ENCODE results near the gene MTMR11. TPM values are rescaled to one million over a fixed set of nuclear protein-coding genes. Genes with fewer than 3 reads are reported as not detected.

Gene MTMR11
- total and polyA plus RNA-seq, 10 of the 15 experiments (the other 5 are each of a cell fraction or from before 2014, with no cell fraction given) = 0.35 to 1.1 (median 0.73) TPM

- Histone ChIP-seq H3K4me2 (ENCODE audit: control insufficient read depth, insufficient read depth) (peak overlapping the region; percentile 67), H2AFZ (ENCODE audit: control insufficient read depth, low read depth, low read length) (no peak overlapping the region; the same call in none of the 2 replicates), H3K27me3 (replicated peaks in 1 of 2; ENCODE audit: control insufficient read depth in 2 of 2, insufficient read depth in 2 of 2, low read length in 1 of 2) (no peaks in the 10 kb centered on the region), H3K36me3 (ENCODE audit: control insufficient read depth in 2 of 2, insufficient read depth in 2 of 2, low read length in 1 of 2) (no peaks in the 10 kb centered on the region), H3K79me2 (ENCODE audit: control insufficient read depth, insufficient read depth, low read length) (peaks cover 17% of the 10 kb centered on the region), H3K4me1 (ENCODE audit: control insufficient read depth, insufficient read depth, low read length) (no peaks in the 10 kb centered on the region), H3K27ac (ENCODE audit: control insufficient read depth, insufficient read depth) (peak overlapping the region; percentile 83), H3K9me3 (replicated peaks; ENCODE audit: control insufficient read depth, insufficient read depth, low read length) (no peaks in the 10 kb centered on the region), H3K4me3 (peak overlapping the region; percentile 68), H4K20me1 (ENCODE audit: control insufficient read depth, insufficient read depth) (no peaks in the 10 kb centered on the region), H3K9ac (ENCODE audit: control insufficient read depth, insufficient read depth, low read length) (peak overlapping the region; percentile 64)
- FAIRE-seq (peak; percentile 84), ATAC-seq (peak; percentile 68), DNase-seq (ENCODE audit: low read depth, low spot score) (peak; percentile 97)
- under 1% methylated on average over 46 of the region's 46 CpGs for WGBS (ENCODE audit: insufficient coverage, insufficient replicate concordance, low lambda C conversion rate, missing lambda C conversion rate)
- RAD21 ChIA-PET (ENCODE audit: unreplicated experiment) = interaction anchor here (0.6 to 3.2 kb wide), 12 partner anchors 38 to 302 kb away, joined by 3 to 22 read pairs (median 5); partner anchors contain the start of gene SF3B4
- BruUV-seq (replicated peaks) = TSS peak; percentile 88
- CTCF ChIA-PET = interaction anchor here (0.8 to 3.2 kb wide), 13 partner anchors 12 to 281 kb away, joined by 3 to 20 read pairs (median 6); partner anchors contain the start of gene BOLA1
- POLR2A ChIA-PET = interaction anchor here (0.6 to 4.0 kb wide), 16 partner anchors 9 to 1119 kb away, joined by 3 to 57 read pairs (median 5); partner anchors contain the start of genes MINDY1, SF3B4 and VPS45
- in situ Hi-C loops (cut with MboI) = no loop called here
- SMC1A ChIA-PET (ENCODE audit: uncharacterized antibody, unreplicated experiment) = interaction anchor here (0.9 to 3.3 kb wide), 10 partner anchors 38 to 274 kb away, joined by 3 to 15 read pairs (median 10); partner anchors contain the start of gene VPS45
- intact Hi-C loops (cut with micrococcal nuclease; ENCODE audit: unreplicated experiment) = loop anchor here (1.0 kb wide), 2 partner anchors 12 to 163 kb away; partner anchors contain the start of gene BOLA1
- TF ChIP-seq YY1 (IDR thresholded peaks at IDR 0.05; ENCODE audit: low read depth, low read length) = 0 out of 2 replicates have a peak, but pooled peaks have one; percentile 8
- TF ChIP-seq ZNF274 (IDR thresholded peaks at IDR 0.05; ENCODE audit: insufficient read depth, insufficient read length) = no peak
- TF ChIP-seq ATF3 (IDR thresholded peaks at IDR 0.05; ENCODE audit: borderline replicate concordance, extremely low read depth, low read depth, low read length) = no peak
- TF ChIP-seq NFXL1 (IDR thresholded peaks at IDR 0.05; ENCODE audit: borderline replicate concordance) = peak; percentile 91
- TF ChIP-seq TCF12 (IDR thresholded peaks at IDR 0.05; ENCODE audit: low read depth, low read length) = no peak; the same call in 1 of the 2 replicates
- TF ChIP-seq NRF1 (conservative IDR thresholded peaks at IDR 0.05; ENCODE audit: low read depth, low read length) = no peak
- no peak; the same call in 1 of the 2 replicates for TF ChIP-seq ZBTB11 (CRISPR knock-in tag; IDR thresholded peaks at IDR 0.05)
- TF ChIP-seq CREM (IDR thresholded peaks at IDR 0.05; ENCODE audit: low read depth) = no peak
- peak; percentile 13; the same call in 1 of the 2 replicates for TF ChIP-seq NFYA (IDR thresholded peaks at IDR 0.05; ENCODE audit: borderline replicate concordance, low read depth, low read length)
- TF ChIP-seq USF1 (IDR thresholded peaks at IDR 0.05; ENCODE audit: borderline replicate concordance, extremely low read length, insufficient read depth, low read depth, low read length) = no peak
- TF ChIP-seq CBFB (IDR thresholded peaks at IDR 0.05; ENCODE audit: low read depth) = peak; percentile 37
- TF ChIP-seq MAX (IDR thresholded peaks at IDR 0.05; ENCODE audit: low read depth, low read length) = no peak
Measured at GRCh38 chr1:149887456-149888246, 49.0 kb downstream of the MTMR11 start.

Measured in GM12878 (cell line).